Measurements from ENCODE around the gene SPAG16. TPM values are rescaled to one million over a fixed set of nuclear protein-coding genes. Genes with fewer than 3 reads are reported as not detected.

The SPAG16 gene
- total RNA-seq, 2 donors from 2014 or later = 27.1 to 29.2 TPM

GRCh38 chr2:214077727-214078126 is 793.5 kb downstream of the SPAG16 start:
- H3K9me3 ChIP-seq = no peaks in the 10 kb centered on the region
- no peaks in the 10 kb centered on the region for H3K27me3 ChIP-seq (replicated peaks; ENCODE audit: insufficient read depth)
- no peak for TF ChIP-seq POLR2AphosphoS5 (IDR thresholded peaks at IDR 0.05)
- no peak for TF ChIP-seq POLR2A (IDR thresholded peaks at IDR 0.05)
- no peak for TF ChIP-seq CTCF (IDR thresholded peaks at IDR 0.05)
- no peak overlapping the region for H3K27ac ChIP-seq
- no peaks in the 10 kb centered on the region for H3K36me3 ChIP-seq
- DNase-seq (ENCODE audit: low spot score) = no peak
- H3K4me1 ChIP-seq (replicated peaks) = no peaks in the 10 kb centered on the region
- intact Hi-C loops (cut with DNase I) = no loop called here
- WGBS = 78% methylated on average over 1 of the region's 1 CpG
- H3K4me3 ChIP-seq = no peak overlapping the region

GRCh38 chr2:214079032-214079431 is 794.8 kb downstream of the SPAG16 start:
- TF ChIP-seq POLR2AphosphoS5 (IDR thresholded peaks at IDR 0.05) (no peak), POLR2A (IDR thresholded peaks at IDR 0.05) (no peak), CTCF (IDR thresholded peaks at IDR 0.05) (no peak)
- intact Hi-C loops (cut with DNase I) = no loop called here

GRCh38 chr2:214088536-214088935 is 804.3 kb downstream of the SPAG16 start:
- Histone ChIP-seq H3K27ac (no peak overlapping the region), H3K4me1 (replicated peaks) (no peaks in the 10 kb centered on the region), H3K36me3 (no peaks in the 10 kb centered on the region), H3K27me3 (replicated peaks; ENCODE audit: insufficient read depth) (no peaks in the 10 kb centered on the region), H3K9me3 (no peaks in the 10 kb centered on the region), H3K4me3 (no peak overlapping the region)
- no peak for DNase-seq (ENCODE audit: low spot score)
- intact Hi-C loops (cut with DNase I) = no loop called here
- TF ChIP-seq POLR2AphosphoS5 (IDR thresholded peaks at IDR 0.05) (no peak), CTCF (IDR thresholded peaks at IDR 0.05) (no peak), POLR2A (IDR thresholded peaks at IDR 0.05) (no peak)
- 67% methylated on average over 1 of the region's 1 CpG for WGBS

More at GRCh38 chr2:214079032-214079431, 794.8 kb downstream of the SPAG16 start:
- no peaks in the 10 kb centered on the region for H3K9me3 ChIP-seq
- H3K4me3 ChIP-seq = no peak overlapping the region
- no peak overlapping the region for H3K27ac ChIP-seq
- WGBS = 92% methylated on average over 2 of the region's 2 CpGs
- no peaks in the 10 kb centered on the region for H3K36me3 ChIP-seq
- DNase-seq (ENCODE audit: low spot score) = no peak
- H3K4me1 ChIP-seq (replicated peaks) = no peaks in the 10 kb centered on the region
- H3K27me3 ChIP-seq (replicated peaks; ENCODE audit: insufficient read depth) = no peaks in the 10 kb centered on the region

- Histone ChIP-seq H3K9me3 (no peaks in the 10 kb centered on the region), H3K27me3 (replicated peaks; ENCODE audit: insufficient read depth) (no peaks in the 10 kb centered on the region), H3K27ac (no peak overlapping the region), H3K4me3 (no peak overlapping the region), H3K4me1 (replicated peaks) (no peaks in the 10 kb centered on the region), H3K36me3 (no peaks in the 10 kb centered on the region)
- no peak for DNase-seq (ENCODE audit: low spot score)
- WGBS = 92% methylated on average over 4 of the region's 4 CpGs
- intact Hi-C loops (cut with DNase I) = no loop called here
- TF ChIP-seq POLR2AphosphoS5 (IDR thresholded peaks at IDR 0.05) (no peak), POLR2A (IDR thresholded peaks at IDR 0.05) (no peak), CTCF (IDR thresholded peaks at IDR 0.05) (no peak)
Measured at GRCh38 chr2:214096208-214096715, 812.0 kb downstream of the SPAG16 start.

- WGBS = 24% methylated on average over 1 of the region's 1 CpG
- H3K36me3 ChIP-seq = no peaks in the 10 kb centered on the region
- no peak overlapping the region for H3K4me3 ChIP-seq
- H3K27me3 ChIP-seq (replicated peaks; ENCODE audit: insufficient read depth) = no peaks in the 10 kb centered on the region
- no peaks in the 10 kb centered on the region for H3K4me1 ChIP-seq (replicated peaks)
- intact Hi-C loops (cut with DNase I) = no loop called here
- no peak overlapping the region for H3K27ac ChIP-seq
- TF ChIP-seq POLR2A (IDR thresholded peaks at IDR 0.05) (no peak), CTCF (IDR thresholded peaks at IDR 0.05) (no peak), POLR2AphosphoS5 (IDR thresholded peaks at IDR 0.05) (no peak)
- no peak for DNase-seq (ENCODE audit: low spot score)
- H3K9me3 ChIP-seq = no peaks in the 10 kb centered on the region
Measured at GRCh38 chr2:214098811-214099210, 814.5 kb downstream of the SPAG16 start.

Data from prostate gland (tissue), 2 donors.